HepG2 (cell line): ENCODE measurements around the gene VCAN. TPM values are rescaled to one million over a fixed set of nuclear protein-coding genes. Genes with fewer than 3 reads are reported as not detected.

Source experiments
- ATAC-seq: fragments of 200-7000 bp; cut with Tn5 transposase; 3 replicates; pipeline ENCODE4 v1.9.1; 2020; ENCODE audit warnings: mild to moderate bottlenecking, moderate library complexity
- BruUV-seq: library from RNA; stranded (reverse); fragments of 400-500 nt; replicated peaks from 2 replicates; lab custom pipeline; 2021; lab: Mats Ljungman, UMichigan
- CTCF ChIA-PET: fragments of 300-600 bp; formaldehyde crosslinking; extraction: SDS; loops from one replicate; lab custom pipeline; 2021; ENCODE audit warnings: low total read pairs, inconsistent platforms, low intra/inter-chr PET ratio; lab: Yijun Ruan, JAX
- POLR2A ChIA-PET: fragments of 350-600 bp; sonication (Branson Sonifier 250); formaldehyde crosslinking; loops from one replicate; lab custom pipeline; 2020; ENCODE audit warnings: antibody characterized with exemption, inconsistent platforms; lab: Yijun Ruan, JAX
- DNase-seq: peaks from one replicate; pipeline ENCODE4 v3.0.0-alpha.2; 2015; ENCODE audit warnings: low spot score
- FAIRE-seq: peaks from 3 replicates; lab custom pipeline; 2011; peaks lifted over from hg19 to GRCh38; lab: Jason Lieb, UNC
- H2AFZ ChIP-seq: one replicate; pipeline ENCODE4 v1.6.1; 2011; ENCODE audit warnings: low read length, inconsistent platforms
- H3K27ac ChIP-seq: fragments of 300-600 bp; 3 replicates; pipeline ENCODE4 v1.8.0; 2011; ENCODE audit warnings: mixed run types, mild to moderate bottlenecking, mixed read lengths, low read length, inconsistent platforms; ENCODE audit not compliant: insufficient read depth; ENCODE audit errors: extremely low read length
- H3K27me3 ChIP-seq, 2 experiments: fragments of 200-600 bp in 1 of 2; 2 replicates in 1 of 2; 3 replicates in 1 of 2; pipeline versions ENCODE4 v1.6.0 to v1.8.0; 2011; ENCODE audit warnings: low read length in 2 of 2, mild to moderate bottlenecking in 2 of 2, moderate library complexity in 2 of 2, inconsistent platforms in 1 of 2; ENCODE audit not compliant: insufficient read depth in 2 of 2, control insufficient read depth in 1 of 2
- H3K36me3 ChIP-seq, 2 experiments: fragments of 200-600 bp in 1 of 2; replicated peaks in 1 of 2; 2 replicates in 1 of 2; 3 replicates in 1 of 2; pipeline versions ENCODE4 v1.5.1 to v1.8.0; 2011; ENCODE audit warnings: low read length in 2 of 2, inconsistent platforms in 1 of 2; ENCODE audit not compliant: insufficient read depth in 2 of 2, control insufficient read depth in 1 of 2
- H3K4me1 ChIP-seq: 2 replicates; pipeline ENCODE4 v1.5.1; 2012; ENCODE audit warnings: low read length, inconsistent platforms; ENCODE audit not compliant: insufficient read depth
- H3K4me2 ChIP-seq: 2 replicates; pipeline ENCODE4 v1.6.0; 2011; ENCODE audit warnings: low read depth, low read length, inconsistent platforms
- H3K4me3 ChIP-seq, 3 experiments: fragments of 200-600 bp in 1 of 3; sonication (generic), shearing (Covaris generic) in 1 of 3; replicated peaks in 1 of 3; 2 replicates each; pipeline ENCODE4 v1.5.1; 2011 to 2016; ENCODE audit warnings: low read length in 3 of 3, inconsistent platforms in 2 of 3, low read depth in 2 of 3, mild to moderate bottlenecking in 2 of 3, control low read depth in 1 of 3, mixed read lengths in 1 of 3; ENCODE audit not compliant: insufficient read depth in 1 of 3
- H3K79me2 ChIP-seq: one replicate; pipeline ENCODE4 v1.6.1; 2011; ENCODE audit warnings: low read length, inconsistent platforms; ENCODE audit not compliant: insufficient read depth
- H3K9ac ChIP-seq: 2 replicates; pipeline ENCODE4 v1.6.0; 2011; ENCODE audit warnings: mild to moderate bottlenecking, low read depth, low read length, inconsistent platforms; ENCODE audit not compliant: insufficient read depth
- H3K9me3 ChIP-seq: 2 replicates; pipeline ENCODE4 v1.5.1; 2012; ENCODE audit warnings: mild to moderate bottlenecking, low read length
- H4K20me1 ChIP-seq: 2 replicates; pipeline ENCODE4 v1.6.0; 2011; ENCODE audit warnings: inconsistent platforms, mild to moderate bottlenecking, low read length, moderate library complexity; ENCODE audit not compliant: insufficient read depth
- KDM2A ChIP-seq: sonication (generic); formaldehyde crosslinking; IDR thresholded peaks from 2 replicates; pipeline ENCODE4 v1.4.0; 2020; ENCODE audit warnings: low read depth, missing genetic modification reagents, borderline replicate concordance
- MAFK ChIP-seq, 2 experiments: IDR thresholded peaks in 1 of 2; conservative IDR thresholded peaks in 1 of 2; 2 replicates each; pipeline ENCODE4 v1.6.1; 2011; ENCODE audit warnings: improper control_type of control experiment in 2 of 2, low read length in 2 of 2
- NFE2L2 ChIP-seq: fragments of 150-350 bp; IDR thresholded peaks from 2 replicates; pipeline ENCODE4 v1.6.1; 2014; ENCODE audit warnings: low read length
- NR2F1 ChIP-seq, 2 experiments: fragments of 450-650 bp in 1 of 2; formaldehyde crosslinking in 1 of 2; IDR thresholded peaks; 2 replicates each; pipeline versions ENCODE4 v1.5.0 to v1.6.1; 2016 to 2020; ENCODE audit warnings: mild to moderate bottlenecking in 1 of 2, missing compliant biosample characterization in 1 of 2, missing genetic modification reagents in 1 of 2, moderate library complexity in 1 of 2
- RXRB ChIP-seq: IDR thresholded peaks from 2 replicates; pipeline ENCODE4 v1.6.1; 2016; ENCODE audit warnings: borderline replicate concordance, missing genetic modification reagents, missing compliant biosample characterization
- TCF7 ChIP-seq: sonication (generic); IDR thresholded peaks from 2 replicates; pipeline ENCODE4 v1.6.1; 2016; ENCODE audit warnings: antibody characterized with exemption, low read depth
- U2AF2 ChIP-seq: fragments of 200-400 bp; formaldehyde crosslinking; IDR thresholded peaks from 2 replicates; pipeline ENCODE4 v1.6.1; 2017; ENCODE audit warnings: low read depth, mild to moderate bottlenecking, low read length
- WGBS: methylation state at CpG from one replicate; pipeline ENCODE4 v1.1.6; 2017; ENCODE audit warnings: low lambda C conversion rate; 5-methylcytosine and 5-hydroxymethylcytosine counted together
- in situ Hi-C: cut with HindIII; loops from 2 replicates; pipeline ENCODE4 v1.10.0; 2017; ENCODE audit warnings: low pct_unique_long_range_greater_than_20kb; ENCODE audit not compliant: extremely low pct_ligation_motif_present
- intact Hi-C: fragments of 100-400 bp; cut with micrococcal nuclease; formaldehyde crosslinking; loops from one replicate; pipeline ENCODE4 v1.10.0; 2022; ENCODE audit not compliant: unreplicated experiment
- polyA plus RNA-seq, 8 experiments: library from polyadenylated mRNA; depleted of rRNA in 3 of 8; stranded (reverse) in 7 of 8; unstranded in 1 of 8; fragments of >200 nt; fragmentation: Illumina TruSeq in 4 of 8; extraction: Trizol in 4 of 8; gene quantifications; 2 replicates each; pipeline versions ENCODE4 v1.2.1 to v1.2.3, GENCODE V29; 2011 to 2016; ENCODE audit warnings: low read depth in 4 of 8, missing spikeins in 1 of 8, mixed read lengths in 1 of 8; ENCODE audit not compliant: insufficient read depth in 1 of 8
- total RNA-seq, 5 experiments: library from RNA; depleted of rRNA; stranded (reverse); fragments of >200 nt; fragmentation: Illumina TruSeq; extraction: Trizol; gene quantifications; 2 replicates each; pipeline ENCODE4 v1.2.3, GENCODE V29; 2016; ENCODE audit warnings: low read depth in 1 of 5
- TF ChIP-seq, protein P1 (sequence below): sonication (generic); formaldehyde crosslinking; IDR thresholded peaks from 2 replicates; pipeline ENCODE4 v1.5.1; 2020; ENCODE audit warnings: mild to moderate bottlenecking, missing genetic modification reagents, borderline replicate concordance
- TF ChIP-seq, protein P2 (sequence below): sonication (generic); formaldehyde crosslinking; IDR thresholded peaks from 2 replicates; pipeline ENCODE4 v1.8.0; 2022; ENCODE audit warnings: mild to moderate bottlenecking, missing genetic modification reagents

The VCAN gene
- total and polyA plus RNA-seq, 2 of the 13 experiments (the other 11 are each of a cell fraction or from before 2014, with no cell fraction given) = 1.2 to 3.5 TPM

- no peaks in the 10 kb centered on the region for H3K79me2 ChIP-seq
- H2AFZ ChIP-seq = no peak overlapping the region
- no peaks in the 10 kb centered on the region for H3K9me3 ChIP-seq
- in situ Hi-C loops (no loop called here), intact Hi-C loops (loop anchor here (2.0 to 5.0 kb wide), 2 partner anchors 939 to 1190 kb away; no protein-coding TSS in a partner anchor)
- DNase-seq = no peak
- no TSS peak for BruUV-seq
- no peaks in the 10 kb centered on the region for H4K20me1 ChIP-seq
- ATAC-seq = no peak
- H3K36me3 ChIP-seq = no peaks in the 10 kb centered on the region
- H3K4me1 ChIP-seq = peaks cover 16% of the 10 kb centered on the region
- H3K4me2 ChIP-seq = no peak overlapping the region
- FAIRE-seq = no peak
- TF ChIP-seq KDM2A (CRISPR knock-in tag) = no peak
- TF ChIP-seq U2AF2 = no peak
- TF ChIP-seq NFE2L2 = peak; percentile 56
- peak in 1 of 2 experiments; percentile 10; a peak in 1 of 4 replicates for TF ChIP-seq MAFK (conservative IDR thresholded peaks at IDR 0.05 in 1 of 2, IDR thresholded peaks at IDR 0.05 in 1 of 2; ENCODE audit: low read length in 2 of 2)
- H3K27me3 ChIP-seq = peaks cover 0 to 4% of the 10 kb centered on the region in 2 experiments; a peak in 2 of 5 replicates
- H3K27ac ChIP-seq = no peak overlapping the region
- no peak overlapping the region for H3K9ac ChIP-seq
- no peak overlapping the region for H3K4me3 ChIP-seq
- CTCF ChIA-PET = interaction anchor here (1.1 kb wide), 1 partner anchor 13 kb away, joined by 3 read pairs; no protein-coding TSS in a partner anchor
- POLR2A ChIA-PET = interaction anchor here (1.5 kb wide), 1 partner anchor 13 kb away, joined by 4 read pairs; no protein-coding TSS in a partner anchor
- 79% methylated on average over 2 of the region's 2 CpGs for WGBS
Measured at GRCh38 chr5:83576341-83576740, 104.8 kb downstream of the VCAN start.

DNA sequence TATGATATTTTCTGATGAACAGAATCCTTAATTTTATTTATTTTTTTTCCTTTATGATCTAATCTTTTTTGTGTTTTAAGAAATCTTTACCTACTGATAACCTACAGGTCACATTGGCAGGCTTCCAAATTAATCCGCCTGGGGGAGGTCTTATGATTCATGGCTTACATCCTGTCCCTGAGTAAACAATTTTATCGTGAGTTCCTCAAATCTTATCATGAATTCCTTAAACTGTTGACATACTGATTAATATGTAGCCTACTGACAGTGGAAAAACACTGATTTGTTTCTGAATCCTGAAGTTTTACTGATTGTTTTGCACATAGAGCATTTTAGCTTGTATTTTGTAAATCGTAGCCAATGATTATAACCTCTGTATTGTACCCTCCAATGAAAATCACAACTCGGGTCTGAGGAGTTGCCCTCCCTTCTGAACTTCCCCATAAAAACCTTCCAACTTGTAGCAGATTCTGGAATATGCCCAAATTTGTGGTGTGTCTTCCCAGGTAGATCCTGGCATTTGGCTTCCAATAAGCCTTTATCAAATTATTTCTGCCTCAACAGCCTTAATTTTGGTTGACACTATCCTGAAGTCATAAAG, 105.6 kb downstream of the VCAN start:
- H3K9ac ChIP-seq = no peak overlapping the region
- POLR2A ChIA-PET = interaction anchor here (0.7 to 1.5 kb wide), 2 partner anchors 14 to 102 kb away, joined by 3 to 4 read pairs; no protein-coding TSS in a partner anchor
- H3K4me1 ChIP-seq = peaks cover 16% of the 10 kb centered on the region
- in situ Hi-C loops (no loop called here), intact Hi-C loops (loop anchor here (1.0 to 5.0 kb wide), 4 partner anchors 14 to 1190 kb away; no protein-coding TSS in a partner anchor)
- H3K79me2 ChIP-seq = no peaks in the 10 kb centered on the region
- CTCF ChIA-PET = interaction anchor here (1.1 kb wide), 1 partner anchor 14 kb away, joined by 3 read pairs; no protein-coding TSS in a partner anchor
- no peak overlapping the region for H2AFZ ChIP-seq
- ATAC-seq (peak; percentile 69), DNase-seq (peak; percentile 91), FAIRE-seq (no peak)
- under 1% methylated on average over 4 of the region's 4 CpGs for WGBS
- H3K36me3 ChIP-seq = no peaks in the 10 kb centered on the region
- no peak overlapping the region; a peak in 1 of 6 replicates for H3K4me3 ChIP-seq
- H3K27me3 ChIP-seq = peaks cover 0 to 4% of the 10 kb centered on the region in 2 experiments; a peak in 2 of 5 replicates
- H4K20me1 ChIP-seq = no peaks in the 10 kb centered on the region
- no peak overlapping the region for H3K27ac ChIP-seq
- no TSS peak for BruUV-seq
- peak overlapping the region; percentile 18; the same call in 1 of the 2 replicates for H3K4me2 ChIP-seq
- no peaks in the 10 kb centered on the region for H3K9me3 ChIP-seq
- TF ChIP-seq RXRB = peak; percentile 50; the same call in 1 of the 2 replicates
- TF ChIP-seq TCF7 = peak; percentile 74
- TF ChIP-seq, protein P1, sequence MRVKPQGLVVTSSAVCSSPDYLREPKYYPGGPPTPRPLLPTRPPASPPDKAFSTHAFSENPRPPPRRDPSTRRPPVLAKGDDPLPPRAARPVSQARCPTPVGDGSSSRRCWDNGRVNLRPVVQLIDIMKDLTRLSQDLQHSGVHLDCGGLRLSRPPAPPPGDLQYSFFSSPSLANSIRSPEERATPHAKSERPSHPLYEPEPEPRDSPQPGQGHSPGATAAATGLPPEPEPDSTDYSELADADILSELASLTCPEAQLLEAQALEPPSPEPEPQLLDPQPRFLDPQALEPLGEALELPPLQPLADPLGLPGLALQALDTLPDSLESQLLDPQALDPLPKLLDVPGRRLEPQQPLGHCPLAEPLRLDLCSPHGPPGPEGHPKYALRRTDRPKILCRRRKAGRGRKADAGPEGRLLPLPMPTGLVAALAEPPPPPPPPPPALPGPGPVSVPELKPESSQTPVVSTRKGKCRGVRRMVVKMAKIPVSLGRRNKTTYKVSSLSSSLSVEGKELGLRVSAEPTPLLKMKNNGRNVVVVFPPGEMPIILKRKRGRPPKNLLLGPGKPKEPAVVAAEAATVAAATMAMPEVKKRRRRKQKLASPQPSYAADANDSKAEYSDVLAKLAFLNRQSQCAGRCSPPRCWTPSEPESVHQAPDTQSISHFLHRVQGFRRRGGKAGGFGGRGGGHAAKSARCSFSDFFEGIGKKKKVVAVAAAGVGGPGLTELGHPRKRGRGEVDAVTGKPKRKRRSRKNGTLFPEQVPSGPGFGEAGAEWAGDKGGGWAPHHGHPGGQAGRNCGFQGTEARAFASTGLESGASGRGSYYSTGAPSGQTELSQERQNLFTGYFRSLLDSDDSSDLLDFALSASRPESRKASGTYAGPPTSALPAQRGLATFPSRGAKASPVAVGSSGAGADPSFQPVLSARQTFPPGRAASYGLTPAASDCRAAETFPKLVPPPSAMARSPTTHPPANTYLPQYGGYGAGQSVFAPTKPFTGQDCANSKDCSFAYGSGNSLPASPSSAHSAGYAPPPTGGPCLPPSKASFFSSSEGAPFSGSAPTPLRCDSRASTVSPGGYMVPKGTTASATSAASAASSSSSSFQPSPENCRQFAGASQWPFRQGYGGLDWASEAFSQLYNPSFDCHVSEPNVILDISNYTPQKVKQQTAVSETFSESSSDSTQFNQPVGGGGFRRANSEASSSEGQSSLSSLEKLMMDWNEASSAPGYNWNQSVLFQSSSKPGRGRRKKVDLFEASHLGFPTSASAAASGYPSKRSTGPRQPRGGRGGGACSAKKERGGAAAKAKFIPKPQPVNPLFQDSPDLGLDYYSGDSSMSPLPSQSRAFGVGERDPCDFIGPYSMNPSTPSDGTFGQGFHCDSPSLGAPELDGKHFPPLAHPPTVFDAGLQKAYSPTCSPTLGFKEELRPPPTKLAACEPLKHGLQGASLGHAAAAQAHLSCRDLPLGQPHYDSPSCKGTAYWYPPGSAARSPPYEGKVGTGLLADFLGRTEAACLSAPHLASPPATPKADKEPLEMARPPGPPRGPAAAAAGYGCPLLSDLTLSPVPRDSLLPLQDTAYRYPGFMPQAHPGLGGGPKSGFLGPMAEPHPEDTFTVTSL (CRISPR knock-in tag) = peak; percentile 69; the same call in 1 of the 2 replicates
- TF ChIP-seq NR2F1 (CRISPR knock-in tag; IDR thresholded peaks at IDR 0.05) = peak; percentile 76 to 86
- TF ChIP-seq, protein P2, sequence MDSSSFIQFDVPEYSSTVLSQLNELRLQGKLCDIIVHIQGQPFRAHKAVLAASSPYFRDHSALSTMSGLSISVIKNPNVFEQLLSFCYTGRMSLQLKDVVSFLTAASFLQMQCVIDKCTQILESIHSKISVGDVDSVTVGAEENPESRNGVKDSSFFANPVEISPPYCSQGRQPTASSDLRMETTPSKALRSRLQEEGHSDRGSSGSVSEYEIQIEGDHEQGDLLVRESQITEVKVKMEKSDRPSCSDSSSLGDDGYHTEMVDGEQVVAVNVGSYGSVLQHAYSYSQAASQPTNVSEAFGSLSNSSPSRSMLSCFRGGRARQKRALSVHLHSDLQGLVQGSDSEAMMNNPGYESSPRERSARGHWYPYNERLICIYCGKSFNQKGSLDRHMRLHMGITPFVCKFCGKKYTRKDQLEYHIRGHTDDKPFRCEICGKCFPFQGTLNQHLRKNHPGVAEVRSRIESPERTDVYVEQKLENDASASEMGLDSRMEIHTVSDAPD = no peak
